ENCODE data around the gene MLXIP. TPM values are rescaled to one million over a fixed set of nuclear protein-coding genes. Genes with fewer than 3 reads are reported as not detected.

MLXIP gene
- polyA plus RNA-seq, 1 donor from 2014 or later: 9.2 TPM

DNA sequence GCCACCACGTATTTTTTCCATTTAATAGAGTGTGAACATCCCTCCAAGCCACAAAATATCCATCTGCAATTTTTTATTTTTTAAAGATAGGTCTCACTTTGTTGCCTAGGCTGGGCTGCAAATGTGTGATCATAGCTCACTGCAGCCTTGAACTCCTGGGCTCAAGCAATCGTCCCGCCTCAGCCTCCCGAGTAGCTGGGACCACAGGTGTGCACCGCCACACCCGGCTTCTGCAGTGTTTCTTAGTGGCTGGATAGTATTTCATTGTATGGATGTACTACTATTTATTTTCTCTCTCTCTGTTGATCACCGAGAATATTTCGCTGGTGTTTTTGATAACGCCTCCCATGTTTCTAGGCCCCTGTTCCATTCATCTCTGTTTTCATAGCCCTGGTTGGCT is 17.5 kb downstream of the MLXIP start:
- Histone ChIP-seq H3K4me2 (ENCODE audit: low read length) (no peak overlapping the region), H3K27me3 (ENCODE audit: insufficient read depth, low read depth, low read length) (no peaks in the 10 kb centered on the region), H3K9me2 (ENCODE audit: insufficient read depth, low read length) (no peaks in the 10 kb centered on the region), H2AFZ (ENCODE audit: low read depth, low read length) (no peak overlapping the region), H3F3A (ENCODE audit: insufficient read depth, low read length, poor library complexity, severe bottlenecking) (peaks cover 3% of the 10 kb centered on the region), H3K9me3 (ENCODE audit: low read length) (no peaks in the 10 kb centered on the region), H3K4me3 (ENCODE audit: low read length) (no peak overlapping the region), H3K27ac (ENCODE audit: low read length) (no peak overlapping the region), H3K9ac (ENCODE audit: low read length) (no peak overlapping the region), H3K36me3 (ENCODE audit: insufficient read depth, low read length) (no peaks in the 10 kb centered on the region), H4K20me1 (ENCODE audit: insufficient read depth) (no peaks in the 10 kb centered on the region), H3K79me2 (replicated peaks; ENCODE audit: insufficient read depth, low read length) (peaks cover 3% of the 10 kb centered on the region)
- TF ChIP-seq MXI1 (conservative IDR thresholded peaks at IDR 0.05; ENCODE audit: poor library complexity, severe bottlenecking): no peak
- no peak for TF ChIP-seq EP300 (conservative IDR thresholded peaks at IDR 0.05; ENCODE audit: poor library complexity, severe bottlenecking)

DNA sequence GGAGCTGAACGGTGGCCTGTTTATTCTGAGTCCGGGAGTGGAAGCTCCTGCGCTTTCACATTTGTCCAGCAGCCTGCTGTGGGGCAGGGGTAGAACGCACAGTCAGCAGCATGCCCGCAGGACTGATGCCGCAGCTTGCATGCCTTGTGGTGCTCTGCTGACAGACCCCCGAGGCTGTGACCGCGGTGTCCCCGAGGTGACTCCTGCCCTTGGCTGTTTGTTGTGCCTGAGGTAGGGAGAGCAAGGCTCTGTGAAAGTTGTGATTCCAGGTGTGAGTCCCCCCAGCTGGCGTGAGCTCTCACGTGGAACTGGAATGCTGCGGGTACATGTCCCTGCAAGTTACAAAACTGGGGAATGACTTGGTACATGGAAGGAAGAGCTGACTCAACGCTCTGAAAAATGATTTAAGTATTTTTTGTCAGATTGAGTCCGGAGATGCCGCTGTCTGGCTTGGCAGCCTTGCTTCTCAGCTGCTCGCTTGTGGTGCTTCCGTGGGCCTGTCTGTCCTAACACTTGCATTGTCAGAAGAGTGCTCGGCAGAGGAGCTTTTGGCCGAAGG is 18.1 kb downstream of the MLXIP start:
- H3K79me2 ChIP-seq (replicated peaks; ENCODE audit: insufficient read depth, low read length): peaks cover 3% of the 10 kb centered on the region
- no peak overlapping the region for H3K9ac ChIP-seq (ENCODE audit: low read length)
- H3K27me3 ChIP-seq (ENCODE audit: insufficient read depth, low read depth, low read length): no peaks in the 10 kb centered on the region
- H4K20me1 ChIP-seq (ENCODE audit: insufficient read depth): no peaks in the 10 kb centered on the region
- H3K27ac ChIP-seq (ENCODE audit: low read length): no peak overlapping the region
- TF ChIP-seq POLR2AphosphoS5 (IDR thresholded peaks at IDR 0.05): no peak
- no peak for TF ChIP-seq MXI1 (conservative IDR thresholded peaks at IDR 0.05; ENCODE audit: poor library complexity, severe bottlenecking)
- TF ChIP-seq, protein P1, sequence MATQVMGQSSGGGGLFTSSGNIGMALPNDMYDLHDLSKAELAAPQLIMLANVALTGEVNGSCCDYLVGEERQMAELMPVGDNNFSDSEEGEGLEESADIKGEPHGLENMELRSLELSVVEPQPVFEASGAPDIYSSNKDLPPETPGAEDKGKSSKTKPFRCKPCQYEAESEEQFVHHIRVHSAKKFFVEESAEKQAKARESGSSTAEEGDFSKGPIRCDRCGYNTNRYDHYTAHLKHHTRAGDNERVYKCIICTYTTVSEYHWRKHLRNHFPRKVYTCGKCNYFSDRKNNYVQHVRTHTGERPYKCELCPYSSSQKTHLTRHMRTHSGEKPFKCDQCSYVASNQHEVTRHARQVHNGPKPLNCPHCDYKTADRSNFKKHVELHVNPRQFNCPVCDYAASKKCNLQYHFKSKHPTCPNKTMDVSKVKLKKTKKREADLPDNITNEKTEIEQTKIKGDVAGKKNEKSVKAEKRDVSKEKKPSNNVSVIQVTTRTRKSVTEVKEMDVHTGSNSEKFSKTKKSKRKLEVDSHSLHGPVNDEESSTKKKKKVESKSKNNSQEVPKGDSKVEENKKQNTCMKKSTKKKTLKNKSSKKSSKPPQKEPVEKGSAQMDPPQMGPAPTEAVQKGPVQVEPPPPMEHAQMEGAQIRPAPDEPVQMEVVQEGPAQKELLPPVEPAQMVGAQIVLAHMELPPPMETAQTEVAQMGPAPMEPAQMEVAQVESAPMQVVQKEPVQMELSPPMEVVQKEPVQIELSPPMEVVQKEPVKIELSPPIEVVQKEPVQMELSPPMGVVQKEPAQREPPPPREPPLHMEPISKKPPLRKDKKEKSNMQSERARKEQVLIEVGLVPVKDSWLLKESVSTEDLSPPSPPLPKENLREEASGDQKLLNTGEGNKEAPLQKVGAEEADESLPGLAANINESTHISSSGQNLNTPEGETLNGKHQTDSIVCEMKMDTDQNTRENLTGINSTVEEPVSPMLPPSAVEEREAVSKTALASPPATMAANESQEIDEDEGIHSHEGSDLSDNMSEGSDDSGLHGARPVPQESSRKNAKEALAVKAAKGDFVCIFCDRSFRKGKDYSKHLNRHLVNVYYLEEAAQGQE (IDR thresholded peaks at IDR 0.05; ENCODE audit: borderline replicate concordance): no peak
- TF ChIP-seq SMC3 (conservative IDR thresholded peaks at IDR 0.05; ENCODE audit: poor library complexity): no peak
- no peak for TF ChIP-seq TAF1 (IDR thresholded peaks at IDR 0.05; ENCODE audit: low read depth)
- TF ChIP-seq, protein P2, sequence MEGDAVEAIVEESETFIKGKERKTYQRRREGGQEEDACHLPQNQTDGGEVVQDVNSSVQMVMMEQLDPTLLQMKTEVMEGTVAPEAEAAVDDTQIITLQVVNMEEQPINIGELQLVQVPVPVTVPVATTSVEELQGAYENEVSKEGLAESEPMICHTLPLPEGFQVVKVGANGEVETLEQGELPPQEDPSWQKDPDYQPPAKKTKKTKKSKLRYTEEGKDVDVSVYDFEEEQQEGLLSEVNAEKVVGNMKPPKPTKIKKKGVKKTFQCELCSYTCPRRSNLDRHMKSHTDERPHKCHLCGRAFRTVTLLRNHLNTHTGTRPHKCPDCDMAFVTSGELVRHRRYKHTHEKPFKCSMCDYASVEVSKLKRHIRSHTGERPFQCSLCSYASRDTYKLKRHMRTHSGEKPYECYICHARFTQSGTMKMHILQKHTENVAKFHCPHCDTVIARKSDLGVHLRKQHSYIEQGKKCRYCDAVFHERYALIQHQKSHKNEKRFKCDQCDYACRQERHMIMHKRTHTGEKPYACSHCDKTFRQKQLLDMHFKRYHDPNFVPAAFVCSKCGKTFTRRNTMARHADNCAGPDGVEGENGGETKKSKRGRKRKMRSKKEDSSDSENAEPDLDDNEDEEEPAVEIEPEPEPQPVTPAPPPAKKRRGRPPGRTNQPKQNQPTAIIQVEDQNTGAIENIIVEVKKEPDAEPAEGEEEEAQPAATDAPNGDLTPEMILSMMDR (IDR thresholded peaks at IDR 0.05; ENCODE audit: poor library complexity, severe bottlenecking): no peak
- no peak for TF ChIP-seq EP300 (conservative IDR thresholded peaks at IDR 0.05; ENCODE audit: poor library complexity, severe bottlenecking)
- no peak for TF ChIP-seq EZH2 (IDR thresholded peaks at IDR 0.05; ENCODE audit: borderline replicate concordance, insufficient read depth, low read length, poor library complexity, severe bottlenecking)
- TF ChIP-seq RAD21 (conservative IDR thresholded peaks at IDR 0.05): no peak
- H3K36me3 ChIP-seq (ENCODE audit: insufficient read depth, low read length): no peaks in the 10 kb centered on the region
- H2AFZ ChIP-seq (ENCODE audit: low read depth, low read length): no peak overlapping the region
- H3K9me2 ChIP-seq (ENCODE audit: insufficient read depth, low read length): no peaks in the 10 kb centered on the region
- no peak overlapping the region for H3K4me3 ChIP-seq (ENCODE audit: low read length)
- no peak overlapping the region for H3K4me2 ChIP-seq (ENCODE audit: low read length)
- peaks cover 3% of the 10 kb centered on the region for H3F3A ChIP-seq (ENCODE audit: insufficient read depth, low read length, poor library complexity, severe bottlenecking)
- H3K9me3 ChIP-seq (ENCODE audit: low read length): no peaks in the 10 kb centered on the region

Data from neural cell (in vitro differentiated cells).